ENCODE measurements around the gene TLCD5.

The TLCD5 gene

DNA sequence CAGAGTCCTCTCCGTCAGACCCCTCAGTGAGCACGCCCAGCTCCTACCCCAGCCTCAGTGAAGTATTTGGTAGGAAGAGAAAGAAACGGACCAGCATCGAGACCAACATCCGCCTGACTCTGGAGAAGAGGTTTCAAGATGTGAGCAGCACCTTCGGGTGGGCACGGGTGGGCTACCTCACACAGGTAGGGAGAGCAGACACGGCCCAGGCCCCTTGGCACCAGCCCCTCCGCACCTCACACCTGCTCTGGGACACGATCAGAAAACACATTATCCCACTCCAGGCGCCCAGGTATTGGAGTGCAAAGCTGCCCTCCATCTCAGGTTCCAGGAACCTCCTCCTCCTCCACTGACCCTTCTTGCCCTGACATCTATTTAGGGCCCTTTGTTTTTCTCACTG is 17.6 kb upstream of the TLCD5 start:
- DNase-seq (ENCODE audit: low read depth in 2 of 2) = no peak

GRCh38 chr11:120308081-120308480 is 17.0 kb upstream of the TLCD5 start:
- DNase-seq (ENCODE audit: low read depth in 2 of 2) = no peak

- DNase-seq (ENCODE audit: low read depth in 2 of 2) = no peak
These were observed 14.2 kb upstream of the TLCD5 start for GRCh38 chr11:120310870-120311269.

- no peak for DNase-seq (ENCODE audit: low read depth in 2 of 2)
These were observed 10.2 kb upstream of the TLCD5 start for GRCh38 chr11:120314861-120315260.

DNA sequence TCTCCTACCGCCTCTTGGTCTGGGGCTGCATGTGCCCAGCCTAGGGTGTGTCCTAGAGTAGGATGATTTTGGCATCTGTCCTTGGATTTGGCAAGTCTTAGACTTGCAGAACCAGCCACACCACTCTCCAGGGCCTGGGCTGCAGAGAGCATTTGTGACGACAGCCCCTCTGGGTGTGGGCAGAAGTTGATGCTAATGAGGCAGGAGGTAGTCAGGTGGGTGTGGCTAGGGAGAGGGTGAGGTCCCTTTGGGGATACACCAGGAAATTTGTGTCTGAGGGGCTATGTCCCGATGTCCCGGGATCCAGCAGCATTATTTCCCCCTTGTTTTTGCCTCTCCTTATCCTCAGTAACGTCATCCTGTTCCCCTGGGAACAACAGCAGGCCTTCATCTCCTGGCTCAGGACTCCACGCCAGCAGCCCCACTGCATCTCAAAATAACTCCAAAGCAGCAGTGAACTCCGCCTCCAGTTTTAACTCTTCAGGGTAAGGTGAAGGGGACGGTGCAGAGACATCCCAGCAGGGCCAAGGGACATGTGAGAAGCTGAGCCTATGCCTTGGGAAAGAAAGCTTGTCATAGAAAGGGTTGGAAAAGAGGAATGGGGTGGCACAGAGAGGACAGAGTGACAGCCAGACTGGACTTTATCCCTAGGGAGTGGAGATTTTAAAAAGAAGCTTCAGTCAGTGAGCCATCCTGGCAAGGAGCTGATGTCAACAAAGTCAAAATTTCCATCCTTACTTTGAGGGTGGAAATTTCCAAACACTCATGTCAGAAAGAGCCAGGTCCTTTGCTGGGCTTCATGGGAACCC is 8.0 kb upstream of the TLCD5 start:
- DNase-seq (ENCODE audit: low read depth in 2 of 2) = no peak

DNA sequence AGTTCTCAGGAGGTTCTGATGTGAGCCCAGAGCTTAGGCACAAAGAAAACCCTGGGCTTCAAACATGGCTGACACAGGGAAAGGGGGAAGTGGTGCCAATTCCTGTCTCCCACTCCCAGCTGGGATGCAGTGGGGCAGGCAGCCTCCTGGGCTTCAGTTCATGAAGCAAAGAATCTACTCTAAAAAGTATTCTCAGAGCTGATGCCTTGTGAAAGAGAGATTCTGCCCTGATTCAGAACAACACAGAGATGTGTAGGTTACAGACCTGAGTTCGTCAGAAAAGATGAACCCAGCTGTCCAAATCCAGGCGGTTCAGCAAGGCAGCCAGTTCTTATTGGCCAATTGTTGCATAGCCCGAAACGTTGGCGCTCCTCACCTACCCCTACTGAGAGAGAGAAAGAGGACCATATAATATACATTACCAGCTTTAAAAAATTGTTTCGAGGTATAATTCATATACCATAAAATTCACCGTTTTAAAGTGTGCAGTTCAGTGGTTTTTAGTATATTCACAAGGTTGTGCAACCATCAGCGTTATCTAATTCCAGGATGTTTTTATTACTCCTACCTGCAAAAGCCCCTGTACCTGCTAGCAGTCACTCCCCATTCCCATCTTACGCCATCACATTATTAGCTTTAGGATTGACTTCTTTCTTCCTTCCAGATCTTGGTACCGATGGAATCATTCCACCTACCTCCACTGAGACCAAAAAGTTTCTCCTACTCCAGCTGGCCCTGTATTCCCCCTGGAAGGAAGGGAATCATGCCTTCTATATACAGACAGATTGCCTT is 7.2 kb upstream of the TLCD5 start:
- no peak for DNase-seq (ENCODE audit: low read depth in 2 of 2)

GRCh38 chr11:120318906-120319305 is 6.2 kb upstream of the TLCD5 start:
- no peak for DNase-seq (ENCODE audit: low read depth in 2 of 2)

- DNase-seq (ENCODE audit: low read depth in 2 of 2) = no peak
These were observed 1.1 kb downstream of the TLCD5 start for GRCh38 chr11:120326228-120326627.

DNA sequence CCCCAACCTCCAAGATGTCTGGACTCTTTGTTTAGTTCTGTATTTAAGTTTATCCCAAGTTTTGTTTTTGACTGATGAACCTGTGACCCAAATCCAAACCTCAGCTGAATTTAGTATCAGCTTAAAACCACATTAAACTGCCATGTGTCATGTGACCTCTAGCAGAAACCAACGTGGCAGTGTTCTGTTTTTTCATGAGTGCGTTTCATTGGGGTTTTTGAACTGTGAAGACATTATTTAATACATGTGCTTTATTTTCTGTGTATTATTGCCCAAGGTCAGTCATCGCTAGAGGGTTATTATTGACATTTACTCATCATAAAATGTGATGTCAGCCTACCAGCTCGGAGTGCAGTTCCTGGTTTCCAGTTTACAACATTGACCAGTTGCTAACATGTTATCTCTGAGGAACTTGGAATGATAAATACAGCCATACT is 1.8 kb downstream of the TLCD5 start:
- DNase-seq (ENCODE audit: low read depth in 2 of 2) = no peak

GRCh38 chr11:120327311-120327710 is 2.2 kb downstream of the TLCD5 start:
- DNase-seq (ENCODE audit: low read depth in 2 of 2) = no peak

GRCh38 chr11:120329556-120329955 is 4.5 kb downstream of the TLCD5 start:
- DNase-seq (ENCODE audit: low read depth in 2 of 2) = no peak

GRCh38 chr11:120330045-120330444 is 4.9 kb downstream of the TLCD5 start:
- DNase-seq (ENCODE audit: low read depth in 2 of 2) = no peak

DNA sequence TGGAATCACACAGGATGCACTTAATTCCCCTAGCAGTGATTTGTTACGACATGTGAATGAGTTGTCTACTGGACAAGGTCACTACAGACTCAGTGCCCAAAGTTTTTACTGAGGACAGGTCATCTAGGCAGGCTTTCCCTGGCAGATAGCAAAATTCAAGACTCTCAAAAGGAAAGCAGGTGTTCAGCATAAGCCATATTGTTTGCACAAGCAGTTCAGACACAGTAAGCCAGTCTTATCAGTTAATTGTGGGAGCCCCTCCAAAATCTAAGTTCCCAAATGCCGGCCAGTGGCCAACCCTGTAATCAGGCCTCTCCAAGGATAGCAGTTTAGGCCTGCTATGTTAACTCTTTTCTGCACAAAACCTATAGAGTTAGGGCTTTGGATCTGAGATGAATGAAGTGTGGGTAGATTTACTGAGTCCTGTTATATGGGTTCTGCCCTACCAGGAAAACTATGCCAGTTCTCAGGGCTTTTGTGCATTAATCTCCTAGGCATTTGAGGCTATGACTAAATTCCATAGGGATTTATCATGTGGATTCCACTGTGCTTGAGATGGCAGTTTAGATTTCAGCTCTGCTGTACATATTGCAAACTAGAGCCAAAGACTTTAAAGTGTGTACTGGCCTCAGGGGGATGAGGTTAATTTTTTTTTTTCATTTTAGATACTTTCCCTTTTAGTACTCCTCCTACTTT is 6.3 kb downstream of the TLCD5 start:
- DNase-seq (ENCODE audit: low read depth in 2 of 2) = peak; percentile 87 to 89

DNA sequence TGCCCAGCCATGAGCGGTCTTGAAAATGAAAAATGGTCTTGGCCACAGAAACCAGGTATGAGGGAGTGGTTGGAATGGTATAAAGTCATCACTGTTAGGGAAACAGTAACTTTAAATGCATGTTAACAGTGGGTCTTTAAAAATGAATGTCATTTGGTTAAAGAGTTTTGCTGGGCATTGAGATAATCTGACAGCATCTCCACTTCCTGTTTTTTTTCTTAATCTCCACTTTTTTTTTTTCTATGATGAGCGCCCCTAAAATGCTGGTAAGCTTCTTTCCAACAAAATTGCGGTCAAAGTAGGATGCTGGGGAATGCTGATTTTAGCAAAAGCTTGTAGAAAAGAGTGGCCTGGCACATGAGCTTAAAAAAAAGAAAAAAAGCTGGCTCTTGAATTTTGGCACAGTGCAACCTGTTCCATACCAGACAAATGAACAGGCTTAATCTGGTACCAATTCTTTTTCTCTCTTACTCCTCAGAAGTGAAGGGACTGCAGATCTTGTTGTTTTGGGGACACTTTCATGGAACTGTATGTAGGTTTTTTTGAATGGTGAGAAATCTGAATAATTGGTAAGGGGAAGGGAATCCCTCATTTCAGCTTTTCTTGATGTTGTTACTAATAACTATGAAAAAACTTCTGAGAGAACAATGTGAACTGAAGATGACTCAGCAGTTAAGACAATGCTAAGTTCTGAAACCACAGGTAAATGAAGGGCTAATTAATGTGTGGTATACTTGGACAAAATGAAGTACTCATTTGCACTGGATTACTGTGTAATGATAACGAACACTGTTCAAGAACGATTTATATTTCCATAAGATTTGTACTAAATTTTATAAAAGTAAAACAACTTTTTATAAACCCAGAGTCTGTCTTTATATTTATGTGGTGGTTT is 8.0 kb downstream of the TLCD5 start:
- no peak for DNase-seq (ENCODE audit: low read depth in 2 of 2)

- no peak for DNase-seq (ENCODE audit: low read depth in 2 of 2)
These were observed 8.7 kb downstream of the TLCD5 start for GRCh38 chr11:120333801-120334200.

- DNase-seq (ENCODE audit: low read depth in 2 of 2) = no peak
These were observed 9.2 kb downstream of the TLCD5 start for GRCh38 chr11:120334332-120334731.

DNA sequence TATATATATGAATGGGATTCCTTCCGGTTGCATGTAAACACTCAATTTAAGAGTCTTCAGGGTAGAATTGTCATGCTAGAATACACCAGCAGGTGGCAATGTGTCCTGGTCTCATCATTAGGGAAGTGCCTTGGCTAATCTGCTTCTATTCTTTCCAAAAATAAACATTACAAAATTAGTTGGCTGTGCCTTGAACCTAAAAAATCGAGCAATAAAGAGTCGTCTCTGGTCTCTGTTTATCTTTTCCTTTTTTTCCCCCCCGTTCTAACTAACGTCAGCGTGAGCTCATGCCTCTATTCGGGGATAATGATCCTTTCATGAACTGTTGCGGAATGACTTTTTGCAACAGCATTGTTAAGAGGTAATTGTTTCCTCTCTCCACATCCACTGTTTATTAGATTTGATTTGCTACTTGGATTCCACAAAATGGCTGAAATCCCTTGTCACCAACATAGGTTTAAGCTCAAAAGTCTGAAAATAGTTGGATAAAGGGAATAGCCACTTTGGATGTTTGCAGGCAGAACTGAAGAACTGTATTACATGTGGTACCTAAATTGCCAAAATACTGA is 9.9 kb downstream of the TLCD5 start:
- DNase-seq (ENCODE audit: low read depth in 2 of 2) = peak; percentile 80

- no peak for DNase-seq (ENCODE audit: low read depth in 2 of 2)
These were observed 10.4 kb downstream of the TLCD5 start for GRCh38 chr11:120335556-120335907.

DNA sequence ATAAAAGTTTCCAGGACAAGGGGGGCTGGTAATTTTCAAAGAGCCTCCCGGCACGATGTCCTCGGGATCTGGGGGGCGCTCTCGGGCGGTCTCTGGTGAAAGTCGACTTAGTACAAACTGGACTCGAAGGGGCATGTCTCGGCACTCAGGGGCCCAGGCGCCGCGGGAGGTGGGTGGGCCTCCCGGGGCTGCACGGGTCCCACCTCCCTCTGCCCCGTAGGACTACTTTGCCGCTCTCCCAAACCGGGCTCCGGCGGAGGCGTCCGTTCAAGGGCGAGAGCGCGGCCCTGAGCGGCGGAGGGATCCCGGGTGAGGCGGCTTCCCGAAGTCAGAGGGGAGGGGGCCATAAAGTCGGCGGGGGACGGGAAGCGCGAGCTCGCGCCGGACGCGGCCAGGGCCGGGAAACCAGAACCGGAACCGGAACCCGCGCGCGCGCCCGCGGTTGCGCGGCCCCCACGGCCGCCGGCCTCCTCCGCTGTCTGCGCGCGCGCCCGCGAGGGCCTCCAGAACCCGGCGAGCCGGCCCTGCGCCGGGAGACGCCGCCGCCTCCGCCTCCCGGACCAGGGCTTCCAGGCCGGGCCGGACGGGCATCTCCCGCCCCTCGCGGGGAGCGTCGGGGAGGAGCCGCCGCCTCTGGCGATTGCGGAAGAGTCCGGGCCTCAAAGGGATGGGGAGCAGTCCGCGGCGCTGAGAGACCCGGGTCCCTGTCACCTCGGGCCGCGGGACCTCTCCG is 11.0 kb downstream of the TLCD5 start, which contains the start of gene ARHGEF12:
ARHGEF12 (plus strand) TSS at position 506 of the 733 bp plus-strand sequence. CDS start 831 bp downstream, outside the sequence.
- DNase-seq (ENCODE audit: low read depth in 2 of 2) = peak; percentile 96 to 97

DNA sequence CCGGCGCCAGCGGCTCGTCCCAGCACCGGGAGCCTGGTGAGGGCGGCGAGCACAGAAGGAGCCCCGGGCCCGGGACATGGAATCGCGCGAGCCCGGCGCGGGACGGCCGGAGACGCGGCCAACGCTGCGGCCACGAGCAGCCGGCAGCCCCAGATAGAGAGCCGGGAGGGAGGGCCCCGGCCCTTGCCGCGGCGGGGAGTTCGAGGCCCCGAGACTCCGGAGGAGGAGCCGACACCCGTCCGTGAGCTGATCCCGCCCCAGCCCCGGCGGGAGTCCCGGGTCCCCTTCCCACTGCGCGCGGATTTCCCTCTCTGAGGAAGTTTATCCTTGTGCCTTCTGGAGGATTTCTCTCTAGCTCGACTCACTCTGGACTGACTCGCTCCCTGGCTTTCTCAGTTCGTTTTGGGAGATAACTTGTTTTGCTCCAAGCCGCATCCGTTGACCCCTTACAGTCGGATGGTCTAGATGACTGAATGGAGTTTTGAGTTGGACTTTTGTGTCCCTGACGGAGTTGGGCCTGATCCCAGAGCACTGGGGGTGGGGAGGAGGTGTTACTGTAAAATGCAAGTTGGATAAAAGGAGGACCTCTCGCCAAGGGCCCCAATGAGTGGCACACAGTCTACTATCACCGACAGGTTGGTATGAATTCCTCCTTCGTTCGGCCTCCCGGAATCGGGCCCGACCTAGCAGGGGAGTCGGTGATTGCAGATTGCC is 11.7 kb downstream of the TLCD5 start:
- no peak for DNase-seq (ENCODE audit: low read depth in 2 of 2)

All from fibroblast of skin of left quadriceps (primary cell).